ENCODE measurements around the gene GALNT18.

- TF ChIP-seq CTCF (conservative IDR thresholded peaks at IDR 0.05), result no peak
- no peak for TF ChIP-seq EZH2 (IDR thresholded peaks at IDR 0.05; ENCODE audit: low read depth)
Observed at GRCh38 chr11:11622340-11622706, 518 bp upstream of the GALNT18 start.
